NCI-H345 (cell line): ENCODE results near the gene SFMBT1.
"Not testable (repeated sequence)": the region's sequence is repeated elsewhere in the genome, so short reads cannot be mapped to it uniquely, and the experiment has no call there.

Experiments used
- DNase-seq: peaks from one replicate; lab custom pipeline; 2025; lab: John Stamatoyannopoulos, UW

SFMBT1 gene

DNA sequence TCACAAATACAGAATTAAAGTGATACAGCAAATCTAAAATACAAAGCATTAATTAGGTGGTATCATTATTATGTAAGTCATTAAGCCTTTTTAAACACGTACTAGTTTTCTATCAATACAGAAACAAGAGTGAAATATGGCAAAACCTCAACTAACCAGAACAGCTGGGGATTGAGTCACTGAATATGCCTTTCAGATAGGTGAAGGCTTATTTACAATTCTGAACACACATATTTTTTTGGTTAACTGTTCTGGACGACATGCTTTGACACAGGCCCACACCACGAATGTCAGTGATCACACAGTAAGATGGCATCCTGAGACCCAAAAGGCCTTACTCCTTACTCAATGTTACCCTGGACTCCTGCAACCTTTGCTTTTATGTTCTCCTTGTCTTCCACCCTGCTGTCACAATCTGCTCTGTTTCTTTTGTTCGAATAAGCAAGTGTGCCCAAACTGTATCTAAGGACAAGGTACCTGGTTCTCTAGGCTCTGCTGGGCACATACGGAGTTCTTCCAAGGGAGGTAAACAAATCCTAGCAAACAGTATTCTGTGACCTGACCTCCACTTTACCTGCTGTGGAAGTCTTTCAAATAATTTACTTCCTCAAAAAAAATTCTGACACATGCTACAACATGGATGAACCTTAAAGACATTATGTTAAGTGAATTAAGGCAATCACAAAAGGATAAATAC lies 7.0 kb downstream of the SFMBT1 start:
- DNase-seq, result no peak

GRCh38 chr3:53035825-53036619 lies 9.9 kb downstream of the SFMBT1 start:
- DNase-seq, result no peak

- DNase-seq, result not testable (repeated sequence)
These were observed 10.9 kb downstream of the SFMBT1 start for GRCh38 chr3:53035018-53035417.

DNA sequence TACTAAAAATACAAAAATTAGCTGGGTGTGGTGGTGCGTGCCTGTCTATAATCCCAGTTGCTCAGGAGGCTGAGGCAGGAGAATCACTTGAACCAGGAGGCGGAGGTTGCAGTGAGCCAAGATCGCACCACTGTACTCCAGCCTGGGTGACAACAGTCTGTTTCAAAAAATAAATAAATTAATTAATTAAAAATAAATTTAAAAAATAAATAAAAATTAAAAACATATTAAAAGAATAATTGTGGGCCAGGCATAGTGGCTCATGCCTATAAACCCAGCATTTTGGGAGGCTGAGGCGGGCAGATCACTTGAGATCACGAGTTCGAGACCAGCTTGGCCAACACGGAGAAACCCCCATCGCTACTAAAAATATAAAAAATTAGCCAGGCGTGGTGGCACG lies 11.5 kb downstream of the SFMBT1 start:
- DNase-seq, result not testable (repeated sequence)

GRCh38 chr3:53032609-53033008 lies 13.3 kb downstream of the SFMBT1 start:
- no peak for DNase-seq

- DNase-seq, result no peak
These were observed 15.0 kb downstream of the SFMBT1 start for GRCh38 chr3:53030619-53031449.

DNA sequence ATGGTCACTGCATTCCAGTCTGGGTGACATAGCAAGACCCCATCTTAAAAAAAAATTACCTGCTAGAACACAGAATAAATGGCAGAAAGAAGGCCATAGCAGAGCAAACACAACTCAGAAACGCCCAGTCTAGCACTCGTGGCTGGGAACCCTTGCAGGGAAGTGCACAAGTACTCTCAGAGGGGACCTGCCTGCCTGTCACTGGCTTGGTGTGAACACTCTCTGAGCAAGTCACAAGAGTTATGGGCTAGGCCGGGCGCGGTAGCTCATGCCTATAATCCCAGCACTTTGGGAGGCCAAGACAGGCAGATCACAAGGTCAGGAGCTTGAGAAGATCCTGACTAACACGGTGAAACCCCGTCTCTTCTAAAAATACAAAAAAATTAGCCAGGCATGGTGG lies 17.2 kb downstream of the SFMBT1 start:
- DNase-seq, result no peak

DNA sequence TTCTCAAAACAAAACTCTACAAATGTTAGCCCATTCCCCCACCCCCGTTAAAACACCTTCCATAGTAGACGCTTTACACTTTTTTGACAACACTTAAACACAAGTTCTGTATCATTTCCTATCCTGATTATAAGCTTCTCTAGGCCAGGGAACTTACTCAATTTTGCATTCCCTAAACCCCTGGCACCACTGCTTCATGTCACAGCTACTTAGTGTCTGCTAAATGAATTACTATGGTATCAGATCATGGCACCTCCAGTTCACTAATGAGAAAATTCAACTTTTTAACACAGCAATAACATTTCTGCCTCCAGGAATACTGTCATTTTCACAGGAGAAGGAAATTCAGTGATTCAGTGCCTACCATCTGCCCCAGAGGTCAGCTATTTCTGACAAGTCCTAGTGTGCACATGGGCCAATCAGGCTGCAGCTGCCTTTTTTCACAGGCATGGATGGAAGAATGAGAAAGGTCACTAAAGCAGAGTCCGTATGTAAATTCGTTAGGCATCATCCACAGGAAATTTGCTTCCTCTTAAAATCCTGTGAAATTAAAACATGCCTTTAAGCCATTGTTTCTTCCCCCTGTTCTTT lies 18.5 kb downstream of the SFMBT1 start:
- no peak for DNase-seq

GRCh38 chr3:53026382-53027162 lies 19.3 kb downstream of the SFMBT1 start:
- DNase-seq, result no peak

DNA sequence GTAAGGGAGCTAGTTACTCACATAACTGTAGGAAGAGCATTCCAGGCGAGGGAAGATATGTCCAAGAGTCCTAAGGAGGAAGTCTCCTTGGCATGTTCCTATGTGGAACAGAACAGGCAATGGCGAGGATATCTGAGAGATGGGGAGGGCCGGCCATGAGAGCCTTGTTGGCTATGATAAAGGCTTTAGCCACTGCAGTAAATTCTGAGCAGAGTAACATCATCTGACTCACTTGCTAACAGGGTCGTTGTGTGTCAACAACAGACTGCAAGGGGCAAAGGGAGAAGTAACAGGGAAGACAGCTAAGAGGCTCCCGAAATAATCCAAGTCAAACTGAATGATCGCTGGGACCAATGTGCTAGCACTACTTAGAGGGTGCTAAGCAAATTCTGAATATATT lies 21.6 kb downstream of the SFMBT1 start:
- no peak for DNase-seq

DNA sequence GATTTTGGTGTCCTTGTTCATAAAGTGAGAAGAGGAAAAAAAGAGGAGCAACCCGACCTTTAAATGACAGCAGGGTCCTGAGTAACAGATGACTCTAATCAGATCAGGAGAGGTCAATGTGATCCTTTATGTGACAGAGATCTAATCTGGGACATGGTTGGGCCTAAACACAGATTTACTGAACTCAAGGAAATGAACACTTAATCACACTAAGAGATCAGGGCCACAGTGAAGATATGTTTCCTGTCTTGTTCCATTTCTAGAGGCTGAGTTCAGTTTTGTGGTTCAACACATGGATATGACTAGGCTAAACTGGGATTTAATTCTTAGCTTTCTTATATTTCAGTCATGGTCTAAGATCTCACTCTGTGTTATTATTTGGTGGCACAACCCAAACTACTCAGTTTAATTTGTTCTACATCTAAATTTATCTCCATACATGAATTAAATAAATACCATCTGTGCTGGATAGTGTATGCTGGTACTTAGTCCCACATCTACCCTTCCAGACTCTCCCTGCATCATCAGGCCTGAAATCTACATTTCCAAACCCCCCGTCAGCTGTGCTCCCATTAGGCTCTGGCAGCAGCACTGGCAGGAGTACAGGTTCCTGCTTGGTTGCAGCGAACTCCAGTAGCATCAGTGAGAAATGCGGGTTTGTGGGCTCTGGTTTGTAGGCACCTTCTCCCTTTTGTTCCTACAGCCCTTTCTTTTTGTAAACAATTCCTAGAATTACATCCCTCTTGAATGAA lies 22.6 kb downstream of the SFMBT1 start:
- DNase-seq, result no peak

DNA sequence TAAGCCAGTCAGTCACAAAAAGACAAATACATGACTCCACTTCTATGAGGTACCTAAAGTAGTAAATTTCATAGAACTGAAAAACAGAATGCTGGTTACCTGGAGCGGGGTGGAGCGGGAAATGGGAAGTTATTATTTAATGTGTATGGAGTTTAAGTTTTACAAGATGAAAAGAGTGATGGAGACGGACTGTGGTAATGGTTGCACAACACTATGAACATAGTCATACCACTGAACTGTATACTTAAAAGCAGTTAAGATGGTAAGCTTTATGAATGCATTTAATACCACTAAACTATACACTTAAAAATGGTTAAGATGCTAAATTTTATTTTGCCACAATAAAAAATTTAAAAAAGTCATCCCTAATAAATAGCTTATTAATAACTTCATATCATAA lies 23.2 kb downstream of the SFMBT1 start:
- no peak for DNase-seq

DNA sequence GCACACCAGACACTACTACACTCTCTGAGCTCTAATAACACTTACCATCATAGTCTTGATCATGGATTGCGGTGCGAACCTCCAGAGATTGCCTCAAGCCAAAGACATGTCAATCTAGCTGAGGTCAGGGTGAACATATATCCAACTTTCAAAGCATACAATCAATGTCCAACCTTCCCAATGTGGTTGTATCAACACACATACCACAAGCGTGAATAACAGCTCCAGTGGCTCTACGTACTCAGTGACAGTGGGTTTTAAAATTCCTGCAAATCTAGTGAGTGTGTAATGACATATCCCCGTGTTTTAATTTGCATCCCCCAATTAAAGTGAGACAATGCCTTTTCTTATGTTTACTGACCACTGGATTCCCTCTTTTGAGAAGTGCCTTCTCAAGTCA lies 29.6 kb downstream of the SFMBT1 start:
- no peak for DNase-seq

DNA sequence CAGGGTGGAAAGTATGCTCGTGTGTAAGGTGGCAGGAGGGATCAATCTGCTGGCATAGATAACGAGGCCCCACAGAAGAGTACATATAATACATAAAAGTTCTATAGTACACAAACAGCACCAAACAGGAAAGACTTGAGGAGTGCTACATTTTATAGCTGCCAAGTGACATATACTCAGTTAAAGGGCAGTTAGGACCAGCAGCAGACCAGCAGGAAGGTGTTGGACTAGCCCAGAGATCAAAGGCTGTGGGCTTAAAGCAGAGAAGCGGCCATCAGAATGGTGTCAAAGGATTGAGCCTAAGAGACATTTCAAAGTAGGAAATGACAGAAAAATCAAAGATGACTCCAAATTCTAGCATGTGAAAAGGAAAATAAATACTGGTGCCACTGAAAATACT lies 34.5 kb downstream of the SFMBT1 start:
- no peak for DNase-seq

GRCh38 chr3:53009826-53010539 lies 35.9 kb downstream of the SFMBT1 start:
- DNase-seq, result no peak

GRCh38 chr3:53008932-53009331 lies 36.9 kb downstream of the SFMBT1 start:
- DNase-seq, result no peak

GRCh38 chr3:53005854-53006513 lies 39.9 kb downstream of the SFMBT1 start:
- no peak for DNase-seq

- no peak for DNase-seq
These were observed 40.5 kb downstream of the SFMBT1 start for GRCh38 chr3:53005338-53005737.

DNA sequence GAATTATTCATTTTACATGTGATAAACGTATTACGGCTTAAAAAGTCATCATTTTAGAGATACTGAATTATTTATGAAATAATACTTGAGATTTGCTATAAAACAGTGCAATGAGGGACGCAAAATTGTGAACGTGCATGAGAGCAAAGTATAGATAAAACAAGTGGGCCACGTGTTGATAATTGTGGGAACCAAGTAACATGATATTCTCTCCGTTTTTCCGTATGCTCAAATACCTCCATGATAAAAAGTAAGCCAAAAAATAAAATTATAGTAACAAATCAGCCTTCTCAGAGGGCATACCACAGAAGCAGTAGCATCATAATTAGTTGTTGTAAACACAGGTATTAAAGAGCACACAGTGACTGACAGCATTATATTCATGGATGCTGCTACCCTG lies 42.6 kb downstream of the SFMBT1 start:
- DNase-seq, result no peak
